ENCODE data around the gene ALDH4A1.

GRCh38 chr1:18895317-18895716, 7.0 kb downstream of the ALDH4A1 start:
- TF ChIP-seq CTCF (IDR thresholded peaks at IDR 0.05) (no peak), POLR2A (IDR thresholded peaks at IDR 0.05) (no peak)

Measured in adrenal gland (tissue), 5 donors.